HG02970 (cell line): ENCODE results near the gene OSBPL5.

Experiments
- ATAC-seq: cut with Tn5 transposase; IDR thresholded peaks from one replicate; pipeline ENCODE4 v1.9.1; 2021; ENCODE audit warnings: mild to moderate bottlenecking, moderate library complexity, moderate number of reproducible peaks; ENCODE audit not compliant: unreplicated experiment, low FRiP score

The OSBPL5 gene

DNA sequence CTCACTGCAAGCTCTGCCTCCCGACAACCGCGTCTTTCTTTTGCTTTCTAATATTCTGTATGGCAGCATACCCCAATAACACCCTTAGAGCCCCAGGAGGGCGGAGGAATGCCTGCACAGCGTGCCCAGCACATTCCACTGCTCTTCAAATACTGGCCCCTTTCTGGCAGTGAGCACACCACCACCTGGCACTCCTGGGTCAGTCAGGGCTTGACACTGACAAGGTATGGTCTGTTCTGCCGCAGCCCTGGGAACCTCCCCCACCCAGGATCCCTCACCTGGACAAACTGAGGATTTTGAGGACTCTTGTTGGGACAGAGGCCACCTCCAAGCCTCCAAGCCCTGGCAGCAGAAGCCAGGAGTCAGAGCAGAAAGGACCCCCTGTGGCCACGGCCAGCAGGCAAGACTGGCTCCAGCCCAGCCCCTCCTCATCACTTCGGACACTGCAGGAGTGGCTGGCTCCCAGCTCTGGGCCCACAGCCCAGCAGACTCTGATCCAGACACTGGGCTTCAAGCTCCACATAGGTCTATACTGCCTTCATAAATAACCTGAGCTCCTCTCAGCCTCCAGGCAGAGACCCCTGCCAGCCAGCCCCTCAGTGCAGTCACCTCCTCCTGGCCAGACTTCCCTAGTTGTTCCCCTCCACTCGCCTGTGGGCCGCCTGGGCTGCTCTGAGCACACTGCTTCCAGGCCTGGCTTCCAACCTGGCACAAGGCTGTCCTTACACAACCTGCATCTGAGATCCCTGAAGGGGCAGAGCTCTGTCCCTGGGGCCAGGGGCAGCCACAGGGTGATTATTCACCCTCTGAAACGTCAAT lies 122.4 kb downstream of the OSBPL5 start:
- ATAC-seq = no peak

DNA sequence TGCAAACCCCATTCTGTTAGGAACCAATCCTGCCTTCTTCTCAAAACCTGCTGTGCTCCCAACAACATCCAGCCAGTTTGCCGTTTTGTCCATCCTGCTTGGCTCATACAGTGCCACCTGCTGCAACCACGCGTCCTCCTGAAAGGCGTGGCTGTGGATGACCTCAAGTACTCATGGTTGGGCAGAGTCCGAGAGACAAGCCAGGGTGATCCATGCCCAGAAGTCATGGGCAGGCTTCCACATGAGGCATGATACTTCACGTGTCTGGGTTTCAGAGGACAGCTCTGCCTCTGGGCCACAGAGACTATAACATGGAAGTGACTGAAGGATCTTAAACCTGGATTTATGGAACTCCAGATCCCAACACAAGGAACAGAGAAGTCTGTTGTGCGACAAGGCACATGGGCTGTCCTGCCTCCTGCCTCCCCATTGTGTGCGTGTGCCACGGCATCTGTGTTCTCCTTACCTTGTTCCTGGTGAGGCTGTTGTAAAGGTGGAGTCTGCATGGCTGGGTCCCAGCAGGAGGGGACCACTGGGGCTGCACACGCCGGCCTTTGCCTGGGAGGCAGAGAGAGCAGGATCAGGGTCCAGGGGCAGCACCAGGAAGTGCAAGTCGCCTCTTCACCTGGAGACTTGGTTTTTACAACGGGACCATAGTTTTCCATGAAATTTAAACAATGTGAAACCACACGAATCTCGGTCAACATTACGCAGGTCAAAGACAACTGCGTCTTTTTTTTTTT lies 123.2 kb downstream of the OSBPL5 start:
- ATAC-seq = no peak

DNA sequence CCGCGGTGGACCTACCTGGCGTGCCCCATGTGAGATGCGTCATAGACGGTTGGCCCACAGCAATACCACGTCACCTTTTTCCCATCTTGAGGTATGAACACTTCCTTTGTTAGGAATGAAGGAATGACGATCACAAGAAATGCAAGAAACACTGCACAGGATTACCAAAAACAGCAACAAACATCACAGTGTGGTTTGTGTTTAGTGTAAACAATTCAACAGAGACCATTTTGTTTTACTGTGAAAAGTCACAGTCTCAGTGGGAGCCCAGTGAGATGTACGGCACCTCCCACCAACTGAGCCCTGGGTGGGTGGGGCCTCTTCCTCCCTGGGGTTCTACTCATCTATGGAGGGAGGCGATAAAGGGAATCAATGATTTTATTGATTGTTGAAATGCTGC lies 124.2 kb downstream of the OSBPL5 start:
- ATAC-seq = no peak

DNA sequence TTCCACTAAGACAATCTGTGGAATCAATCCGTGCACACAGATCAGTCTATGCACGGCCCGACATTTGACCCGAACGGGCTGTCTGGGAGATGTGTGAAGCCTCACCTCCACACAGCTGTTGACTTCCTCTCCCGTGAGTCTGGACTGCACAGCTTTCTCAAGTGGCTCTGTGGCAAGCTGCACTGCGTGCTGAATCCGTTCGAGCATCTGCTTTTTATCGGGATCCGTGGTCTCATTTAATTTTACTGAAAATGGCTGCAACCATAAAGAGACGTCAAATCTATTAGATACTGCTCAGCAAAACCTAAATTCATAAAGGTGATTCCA lies 127.2 kb downstream of the OSBPL5 start:
- no peak for ATAC-seq
